Measurements from ENCODE around the gene YWHAH.
"Not testable (repeated sequence)": the region's sequence is repeated elsewhere in the genome, so short reads cannot be mapped to it uniquely, and the experiment has no call there.

The YWHAH gene

GRCh38 chr22:31981976-31982375, 37.6 kb downstream of the YWHAH start:
- DNase-seq (ENCODE audit: low read depth in 2 of 2): not testable (repeated sequence)

GRCh38 chr22:31983911-31984656, 39.7 kb downstream of the YWHAH start:
- DNase-seq (ENCODE audit: low read depth in 2 of 2): no peak

GRCh38 chr22:31987218-31987617, 42.9 kb downstream of the YWHAH start:
- DNase-seq (ENCODE audit: low read depth in 2 of 2): no peak

GRCh38 chr22:31991102-31991839, 46.9 kb downstream of the YWHAH start:
- DNase-seq (ENCODE audit: low read depth in 2 of 2): no peak

GRCh38 chr22:31995046-31995445, 50.7 kb downstream of the YWHAH start:
- DNase-seq (ENCODE audit: low read depth in 2 of 2): no peak

- no peak for DNase-seq (ENCODE audit: low read depth in 2 of 2)
These were observed 51.5 kb downstream of the YWHAH start for GRCh38 chr22:31995807-31996206.

- no peak for DNase-seq (ENCODE audit: low read depth in 2 of 2)
These were observed 54.5 kb downstream of the YWHAH start for GRCh38 chr22:31998784-31999385.

- no peak for DNase-seq (ENCODE audit: low read depth in 2 of 2)
These were observed 55.8 kb downstream of the YWHAH start for GRCh38 chr22:32000181-32000580.

GRCh38 chr22:32005453-32005852, 61.1 kb downstream of the YWHAH start:
- DNase-seq (ENCODE audit: low read depth in 2 of 2): no peak

Data from stimulated activated CD8-positive, alpha-beta memory T cell treated with anti-CD3 and anti-CD28 coated beads, Interleukin-15, amount 100 ng/mL, for 4 hours (primary cell).